Glomerular endothelial cell (primary cell): Measurements from ENCODE around the gene MATN1. TPM values are rescaled to one million over a fixed set of nuclear protein-coding genes. Genes with fewer than 3 reads are reported as not detected.

Experiments
- DNase-seq: peaks from one replicate; pipeline ENCODE4 v3.0.0-alpha.2; 2011; ENCODE audit warnings: low read depth, low spot score; ENCODE audit errors: extremely low read depth
- total RNA-seq: library from RNA; depleted of rRNA; stranded (reverse); fragments of >200 nt; gene quantifications from 2 replicates; pipeline ENCODE4 v1.2.3, GENCODE V29; 2015

Gene MATN1
- total RNA-seq, 1 donor from 2014 or later: not detected

GRCh38 chr1:30746212-30747032 is 23.0 kb upstream of the MATN1 start:
- DNase-seq: no peak

GRCh38 chr1:30745834-30746208 is 22.4 kb upstream of the MATN1 start:
- DNase-seq: no peak

GRCh38 chr1:30745156-30745833 is 21.9 kb upstream of the MATN1 start:
- no peak for DNase-seq

GRCh38 chr1:30744060-30744756 is 20.8 kb upstream of the MATN1 start:
- no peak for DNase-seq

GRCh38 chr1:30743584-30744059 is 20.2 kb upstream of the MATN1 start:
- no peak for DNase-seq

GRCh38 chr1:30742963-30743559 is 19.7 kb upstream of the MATN1 start:
- no peak for DNase-seq

GRCh38 chr1:30742300-30742962 is 19.0 kb upstream of the MATN1 start:
- DNase-seq: no peak

- DNase-seq: no peak
These were observed 18.0 kb upstream of the MATN1 start for GRCh38 chr1:30741239-30741894.

GRCh38 chr1:30740251-30741238 is 17.2 kb upstream of the MATN1 start:
- DNase-seq: no peak

- no peak for DNase-seq
These were observed 16.2 kb upstream of the MATN1 start for GRCh38 chr1:30739601-30740000.

GRCh38 chr1:30738715-30739559 is 15.6 kb upstream of the MATN1 start:
- DNase-seq: no peak

- no peak for DNase-seq
These were observed 14.8 kb upstream of the MATN1 start for GRCh38 chr1:30738040-30738714.

- no peak for DNase-seq
These were observed 14.1 kb upstream of the MATN1 start for GRCh38 chr1:30737357-30738039.

GRCh38 chr1:30735668-30736498 is 12.5 kb upstream of the MATN1 start:
- DNase-seq: no peak

GRCh38 chr1:30735124-30735523 is 11.7 kb upstream of the MATN1 start:
- DNase-seq: no peak

- DNase-seq: no peak
These were observed 11.2 kb upstream of the MATN1 start for GRCh38 chr1:30734580-30734979.
